ENCODE measurements around the gene SPEN. TPM values are rescaled to one million over a fixed set of nuclear protein-coding genes. Genes with fewer than 3 reads are reported as not detected.

The SPEN gene
- total and polyA plus RNA-seq, 9 of the 15 experiments (the other 6 are each of a cell fraction or from before 2014, with no cell fraction given), result 5.7 to 87.5 (median 27.2) TPM

GRCh38 chr1:15948595-15949452 lies 101.3 kb downstream of the SPEN start:
- H3K4me2 ChIP-seq (ENCODE audit: insufficient read depth, low read length), result peak overlapping the region; percentile 73
- H3K79me2 ChIP-seq (ENCODE audit: control insufficient read depth, insufficient read depth, low read length), result peaks cover 62% of the 10 kb centered on the region
- no peaks in the 10 kb centered on the region for H3K27me3 ChIP-seq (ENCODE audit: control insufficient read depth in 2 of 2, insufficient read depth in 2 of 2, low read length in 2 of 2)
- CTCF ChIA-PET (ENCODE audit: low intra/inter-chr PET ratio), result no interaction called here
- BruUV-seq (replicated peaks), result no TSS peak
- peaks cover 8% of the 10 kb centered on the region for H3K9me1 ChIP-seq (ENCODE audit: control insufficient read depth, insufficient read depth, low read length)
- WGBS (ENCODE audit: insufficient coverage, low coverage, missing lambda C conversion rate), result 27% methylated on average over 15 of the region's 15 CpGs
- no peak for FAIRE-seq
- H3K4me3 ChIP-seq, result no peak overlapping the region; the same call in 1 of the 2 replicates
- in situ Hi-C loops (cut with MboI), result no loop called here
- H3K9ac ChIP-seq (ENCODE audit: insufficient read depth in 1 of 2, low read depth in 2 of 2, low read length in 2 of 2), result peak overlapping the region; percentile 81 to 82; a peak in 3 of 4 replicates
- peak; percentile 60 to 81 (median 68) for DNase-seq (ENCODE audit: extremely low read depth in 1 of 4, low spot score in 3 of 4)
- H3K4me1 ChIP-seq (replicated peaks in 1 of 2; ENCODE audit: control insufficient read depth in 2 of 2, insufficient read depth in 2 of 2, low read length in 2 of 2), result peaks cover 57 to 69% of the 10 kb centered on the region in 2 experiments
- H4K20me1 ChIP-seq (replicated peaks; ENCODE audit: control insufficient read depth, insufficient read depth, low read length), result peaks cover 4% of the 10 kb centered on the region; the same call in 1 of the 2 replicates
- peaks cover 60% of the 10 kb centered on the region; the same call in 2 of the 3 replicates for H3K36me3 ChIP-seq (ENCODE audit: control insufficient read depth, insufficient read depth, low read length)
- peak; percentile 50 for ATAC-seq
- H3K9me3 ChIP-seq (replicated peaks; ENCODE audit: control insufficient read depth, insufficient read depth, low read depth, low read length), result no peaks in the 10 kb centered on the region
- H2AFZ ChIP-seq (ENCODE audit: low read depth, low read length), result peak overlapping the region; percentile 2; the same call in 1 of the 2 replicates
- intact Hi-C loops (cut with micrococcal nuclease), result no loop called here
- POLR2A ChIA-PET, result interaction anchor here (0.6 to 3.3 kb wide), 12 partner anchors 8 to 1170 kb away, joined by 3 to 20 read pairs (median 4); partner anchors contain the start of gene SPEN
- H3K27ac ChIP-seq (ENCODE audit: extremely low read depth, low read depth, low read length), result peak overlapping the region; percentile 97
- TF ChIP-seq ZNF395 (CRISPR knock-in tag; IDR thresholded peaks at IDR 0.05), result 0 out of 2 replicates have a peak, but pooled peaks have one; percentile 10
- 0 out of 2 replicates have a peak, but pooled peaks have one; percentile 23 for TF ChIP-seq ATF4 (CRISPR knock-in tag; IDR thresholded peaks at IDR 0.05)
- TF ChIP-seq DLX4 (CRISPR knock-in tag; IDR thresholded peaks at IDR 0.05), result no peak
- no peak for TF ChIP-seq ZNF584 (CRISPR knock-in tag; IDR thresholded peaks at IDR 0.05; ENCODE audit: low read depth)
- TF ChIP-seq IRF2 (CRISPR knock-in tag; IDR thresholded peaks at IDR 0.05), result no peak
- no peak for TF ChIP-seq NFIX (CRISPR knock-in tag; IDR thresholded peaks at IDR 0.05; ENCODE audit: low read depth)
- TF ChIP-seq CCAR2 (IDR thresholded peaks at IDR 0.05; ENCODE audit: low read depth, low read length), result 0 out of 2 replicates have a peak, but pooled peaks have one; percentile 32
- TF ChIP-seq HBP1 (CRISPR knock-in tag; IDR thresholded peaks at IDR 0.05), result no peak
- TF ChIP-seq RBM39 (optimal IDR thresholded peaks at IDR 0.05; ENCODE audit: low read depth, low read length), result peak; percentile 38
- peak; percentile 51; the same call in 1 of the 2 replicates for TF ChIP-seq LEF1 (IDR thresholded peaks at IDR 0.05)
- peak; percentile 32; the same call in 1 of the 2 replicates for TF ChIP-seq MAFF (IDR thresholded peaks at IDR 0.05; ENCODE audit: low read length)
- 0 out of 4 replicates have a peak, but pooled peaks of 1 of the 2 experiments have one; percentile 31 for TF ChIP-seq TEAD1 (CRISPR knock-in tag; IDR thresholded peaks at IDR 0.05)
- no peak for TF ChIP-seq RBM25 (IDR thresholded peaks at IDR 0.05; ENCODE audit: low read depth, low read length, severe bottlenecking)
- 0 out of 2 replicates have a peak, but pooled peaks have one; percentile 2 for TF ChIP-seq JUND (IDR thresholded peaks at IDR 0.05; ENCODE audit: borderline replicate concordance, low read depth, low read length)
- TF ChIP-seq JUND (tag; IDR thresholded peaks at IDR 0.05; ENCODE audit: borderline replicate concordance, low read depth, low read length), result no peak
- TF ChIP-seq KAT2B (IDR thresholded peaks at IDR 0.05; ENCODE audit: low read depth, low read length), result peak; percentile 10
- no peak for TF ChIP-seq RFX5 (IDR thresholded peaks at IDR 0.05; ENCODE audit: low read depth, low read length)

Data from K562 (cell line).